ENCODE measurements around the gene RRM2.

GRCh38 chr2:10165861-10166675, 43.5 kb downstream of the RRM2 start:
- TF ChIP-seq CTCF (IDR thresholded peaks at IDR 0.05) (no peak), HOXB13 (CRISPR knock-in tag; IDR thresholded peaks at IDR 0.05; ENCODE audit: low read depth) (no peak), POLR2A (IDR thresholded peaks at IDR 0.05; ENCODE audit: low read length) (no peak), HOXA7 (CRISPR knock-in tag; IDR thresholded peaks at IDR 0.05) (no peak), ZFP36 (IDR thresholded peaks at IDR 0.05; ENCODE audit: borderline replicate concordance, partially characterized antibody) (no peak)

All from A549 (cell line).